Loucy (cell line): ENCODE results near the gene MYH13.
"Not testable (repeated sequence)": the region's sequence is repeated elsewhere in the genome, so short reads cannot be mapped to it uniquely, and the experiment has no call there.

Experiments
- H2AFZ ChIP-seq: fragments of 200-600 bp; sonication (generic); 2 replicates; pipeline ENCODE4 v1.6.0; 2016; ENCODE audit warnings: antibody characterized with exemption, mild to moderate bottlenecking, low read length, moderate library complexity
- H3F3A ChIP-seq: fragments of 200-600 bp; 2 replicates; pipeline ENCODE4 v1.6.0; 2016; ENCODE audit warnings: antibody characterized with exemption, low read depth, mild to moderate bottlenecking
- H3K27me3 ChIP-seq: fragments of 200-600 bp; sonication (generic); 2 replicates; pipeline ENCODE4 v1.6.1; 2014; ENCODE audit warnings: low read length, mild to moderate bottlenecking; ENCODE audit not compliant: insufficient read depth, poor library complexity, severe bottlenecking
- H3K36me3 ChIP-seq: fragments of 200-600 bp; sonication (generic); 2 replicates; pipeline ENCODE4 v1.6.1; 2016; ENCODE audit warnings: low read length; ENCODE audit not compliant: insufficient read depth
- H3K4me1 ChIP-seq: fragments of 200-600 bp; sonication (generic); 2 replicates; pipeline ENCODE4 v1.5.1; 2014; ENCODE audit warnings: low read length, mild to moderate bottlenecking; ENCODE audit not compliant: insufficient read depth, poor library complexity, severe bottlenecking
- H3K4me2 ChIP-seq: fragments of 200-600 bp; sonication (generic); 2 replicates; pipeline ENCODE4 v1.6.0; 2014; ENCODE audit warnings: antibody characterized with exemption, low read length, low read depth, mild to moderate bottlenecking; ENCODE audit not compliant: poor library complexity, severe bottlenecking
- H3K4me3 ChIP-seq: fragments of 200-600 bp; sonication (generic); 2 replicates; pipeline ENCODE4 v1.5.1; 2014; ENCODE audit warnings: low read length, mild to moderate bottlenecking, mixed read lengths; ENCODE audit not compliant: poor library complexity, severe bottlenecking
- H3K79me2 ChIP-seq: fragments of 200-600 bp; sonication (generic); 2 replicates; pipeline ENCODE4 v1.6.1; 2014; ENCODE audit warnings: low read length; ENCODE audit not compliant: insufficient read depth
- H3K9ac ChIP-seq: fragments of 200-600 bp; sonication (generic); 2 replicates; pipeline ENCODE4 v1.6.0; 2014; ENCODE audit warnings: mild to moderate bottlenecking, low read depth, low read length, moderate library complexity; ENCODE audit not compliant: poor library complexity, severe bottlenecking
- H3K9me2 ChIP-seq: fragments of 200-600 bp; sonication (generic); replicated peaks from 2 replicates; pipeline ENCODE4 v1.6.1; 2016; ENCODE audit warnings: low read depth, low read length, mixed read lengths
- H3K9me3 ChIP-seq: fragments of 200-600 bp; sonication (generic); 2 replicates; pipeline ENCODE4 v1.6.1; 2014; ENCODE audit warnings: mild to moderate bottlenecking, antibody characterized with exemption, low read length, low read depth; ENCODE audit not compliant: insufficient read depth
- H4K20me1 ChIP-seq: fragments of 200-600 bp; sonication (generic); 2 replicates; pipeline ENCODE4 v1.6.0; 2014; ENCODE audit warnings: antibody characterized with exemption, low read length, mild to moderate bottlenecking; ENCODE audit not compliant: insufficient read depth, poor library complexity, severe bottlenecking
- CTCF ChIP-seq: fragments of 200-600 bp; sonication (generic); conservative IDR thresholded peaks from 2 replicates; pipeline ENCODE4 v1.5.1; 2014; ENCODE audit warnings: mild to moderate bottlenecking, antibody characterized with exemption, low read length
- EZH2phosphoT487 ChIP-seq: fragments of 200-600 bp; IDR thresholded peaks from 2 replicates; pipeline ENCODE4 v1.6.1; 2018; ENCODE audit warnings: antibody characterized with exemption, mild to moderate bottlenecking, moderate library complexity, borderline replicate concordance

Gene MYH13

DNA sequence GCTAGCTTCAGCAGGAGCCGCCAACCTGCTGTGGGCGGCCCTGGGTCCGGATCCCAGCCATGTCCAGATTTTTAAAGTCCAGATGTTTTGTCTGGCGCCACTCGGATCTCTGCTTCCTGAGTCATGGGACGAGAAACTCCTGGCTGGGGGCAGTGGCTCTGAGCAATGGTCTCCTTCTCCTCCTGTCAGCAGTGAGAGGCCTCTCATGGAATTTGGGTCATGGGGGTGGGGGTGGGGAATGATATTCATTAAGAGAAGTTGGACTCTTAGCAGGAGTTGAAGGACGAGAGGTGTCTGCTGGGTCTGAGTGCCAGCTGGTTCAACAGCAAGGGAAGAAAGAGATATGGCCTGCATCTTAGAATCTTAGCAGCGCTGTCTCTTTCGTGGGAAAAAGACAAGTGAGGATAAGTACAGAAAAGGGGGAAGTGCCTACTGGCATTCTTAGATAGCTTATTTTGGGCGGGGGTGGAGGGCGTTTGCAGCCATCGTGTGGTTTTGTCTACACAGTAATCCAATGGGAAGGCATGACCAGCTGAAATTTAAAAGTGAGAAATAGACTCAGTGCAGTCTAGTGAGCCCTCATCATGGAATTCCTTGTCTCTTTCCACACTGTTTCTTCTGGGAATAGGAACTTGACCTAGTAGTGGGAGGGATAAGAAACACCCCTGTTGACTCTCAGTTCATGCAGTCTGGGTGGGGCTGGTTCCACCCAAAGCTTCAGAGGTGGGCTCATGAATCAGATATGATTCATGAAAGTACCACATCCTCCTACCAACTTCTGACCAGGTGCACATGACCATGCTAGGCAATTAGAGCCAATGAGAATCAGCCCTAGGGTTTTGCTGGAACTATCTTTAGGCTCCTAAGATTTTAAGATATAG, 80.5 kb downstream of the MYH13 start:
- no peaks in the 10 kb centered on the region for H3K79me2 ChIP-seq
- no peaks in the 10 kb centered on the region for H3K9me2 ChIP-seq
- no peak overlapping the region for H3K9ac ChIP-seq
- no peak overlapping the region for H3K4me3 ChIP-seq
- H2AFZ ChIP-seq = no peak overlapping the region
- H3F3A ChIP-seq = no peaks in the 10 kb centered on the region
- no peaks in the 10 kb centered on the region for H3K9me3 ChIP-seq
- no peak for TF ChIP-seq CTCF
- no peak for TF ChIP-seq EZH2phosphoT487
- peaks cover 7% of the 10 kb centered on the region for H3K4me1 ChIP-seq
- no peaks in the 10 kb centered on the region for H4K20me1 ChIP-seq
- no peak overlapping the region for H3K4me2 ChIP-seq
- H3K27me3 ChIP-seq = peaks cover 4% of the 10 kb centered on the region
- H3K36me3 ChIP-seq = no peaks in the 10 kb centered on the region

DNA sequence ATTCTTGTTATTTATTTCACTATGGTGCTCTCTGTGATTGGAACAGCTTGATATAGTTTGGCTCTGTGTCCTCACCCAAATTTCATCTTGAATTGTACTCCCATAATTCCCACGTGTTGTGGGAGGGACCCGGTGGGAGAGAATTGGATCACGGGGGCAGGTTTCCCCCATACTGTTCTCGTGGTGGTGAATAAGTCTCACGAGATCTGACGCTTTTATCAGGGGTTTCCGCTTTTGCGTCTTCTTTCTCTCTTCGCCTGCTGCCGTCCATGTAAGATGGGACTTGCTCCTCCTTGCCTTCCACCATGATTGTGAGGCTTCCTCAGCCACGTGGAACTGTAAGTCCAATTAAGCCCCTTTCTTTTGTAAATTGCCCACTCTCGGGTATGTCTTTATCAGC, 81.2 kb downstream of the MYH13 start:
- H3K9me2 ChIP-seq, H2AFZ ChIP-seq: not testable (repeated sequence)

GRCh38 chr17:10290041-10290440, 82.8 kb downstream of the MYH13 start:
- Histone ChIP-seq H3K36me3 (no peaks in the 10 kb centered on the region), H3K4me1 (peaks cover 7% of the 10 kb centered on the region), H2AFZ (no peak overlapping the region), H3K79me2 (no peaks in the 10 kb centered on the region), H4K20me1 (no peaks in the 10 kb centered on the region), H3K9me2 (no peaks in the 10 kb centered on the region), H3K4me3 (no peak overlapping the region), H3K4me2 (no peak overlapping the region), H3K27me3 (peaks cover 4% of the 10 kb centered on the region), H3F3A (no peaks in the 10 kb centered on the region), H3K9ac (no peak overlapping the region), H3K9me3 (no peaks in the 10 kb centered on the region)
- no peak for TF ChIP-seq EZH2phosphoT487
- no peak for TF ChIP-seq CTCF

More for the DNA sequence above, 81.2 kb downstream of the MYH13 start:
- H3K9ac ChIP-seq, H3K4me2 ChIP-seq, H3F3A ChIP-seq, H3K36me3 ChIP-seq, H3K9me3 ChIP-seq, H3K27me3 ChIP-seq, H4K20me1 ChIP-seq, H3K4me1 ChIP-seq, H3K4me3 ChIP-seq, H3K79me2 ChIP-seq: not testable (repeated sequence)

- Histone ChIP-seq H3K9me2 (no peaks in the 10 kb centered on the region), H3K36me3 (no peaks in the 10 kb centered on the region), H3K4me3 (no peak overlapping the region), H3K4me2 (no peak overlapping the region), H3K9ac (no peak overlapping the region), H3K9me3 (no peaks in the 10 kb centered on the region), H3K4me1 (no peaks in the 10 kb centered on the region), H2AFZ (no peak overlapping the region), H4K20me1 (no peaks in the 10 kb centered on the region), H3K79me2 (no peaks in the 10 kb centered on the region), H3F3A (no peaks in the 10 kb centered on the region), H3K27me3 (peaks cover 4% of the 10 kb centered on the region)
- TF ChIP-seq EZH2phosphoT487 = no peak
- no peak for TF ChIP-seq CTCF
Observed at GRCh38 chr17:10286324-10286723, 86.5 kb downstream of the MYH13 start.
